HG02763 (cell line): Measurements from ENCODE around the gene WAPL.

ENCODE experiments used
- ATAC-seq: cut with Tn5 transposase; IDR thresholded peaks from one replicate; pipeline ENCODE4 v1.9.1; 2021; ENCODE audit warnings: mild to moderate bottlenecking, moderate library complexity; ENCODE audit not compliant: unreplicated experiment

The WAPL gene

DNA sequence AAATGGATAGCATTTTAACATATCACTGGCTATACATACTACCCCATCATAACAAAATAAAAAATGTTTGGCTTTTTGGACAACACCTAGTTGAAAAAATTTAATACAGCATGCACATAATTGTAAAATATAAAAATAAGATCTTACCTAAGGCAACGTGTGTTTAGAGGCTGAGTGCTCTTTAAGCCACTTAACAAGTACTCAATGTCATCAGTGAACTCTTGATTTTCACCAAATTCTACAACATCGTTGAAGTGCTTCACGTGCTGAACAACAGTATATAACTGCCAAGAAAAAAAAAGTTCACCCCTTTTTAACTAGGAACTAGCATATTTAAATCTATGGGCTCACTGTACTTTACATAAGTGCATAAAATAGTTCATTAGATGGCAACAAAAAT is 49.5 kb downstream of the WAPL start:
- no peak for ATAC-seq

DNA sequence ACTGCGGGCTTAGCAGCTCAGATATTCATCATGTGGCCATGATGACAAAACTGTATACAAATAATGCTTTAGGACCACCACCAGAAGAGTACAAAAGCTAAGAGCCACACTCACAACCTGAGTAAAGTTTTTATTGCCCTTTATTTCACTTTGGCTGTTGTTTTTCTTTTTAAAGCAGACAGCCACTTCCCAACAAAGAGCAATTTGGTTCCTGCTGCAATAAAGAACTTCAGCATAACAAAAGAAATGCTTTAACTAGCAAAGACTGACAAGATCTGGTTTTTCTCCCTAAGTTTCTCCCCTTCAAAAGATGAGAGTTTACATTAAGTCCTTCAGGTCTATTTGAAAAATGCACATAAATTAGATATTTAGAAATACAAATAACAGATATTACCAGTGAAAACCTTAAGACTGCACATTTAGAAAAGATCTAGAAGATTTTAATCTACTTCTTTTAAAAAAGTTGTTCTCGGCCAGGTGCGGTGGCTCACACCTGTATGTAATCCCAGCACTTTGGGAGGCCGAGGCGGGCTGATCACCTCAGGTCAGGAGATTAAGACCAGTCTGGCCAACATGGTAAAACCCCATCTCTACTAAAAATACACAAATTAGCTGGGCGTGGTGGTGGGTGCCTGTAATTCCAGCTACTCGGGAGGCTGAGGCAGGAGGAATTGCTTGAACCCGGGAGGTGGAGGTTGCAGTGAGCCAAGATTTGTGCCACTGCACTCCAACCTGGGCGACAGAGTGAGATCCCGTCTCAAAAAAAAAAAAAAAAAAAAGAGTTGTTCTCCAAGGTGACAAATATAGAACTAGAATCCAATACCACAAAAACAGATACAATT is 59.4 kb downstream of the WAPL start:
- ATAC-seq: no peak

- ATAC-seq: no peak
Observed at GRCh38 chr10:86451604-86451960, 70.0 kb downstream of the WAPL start.

DNA sequence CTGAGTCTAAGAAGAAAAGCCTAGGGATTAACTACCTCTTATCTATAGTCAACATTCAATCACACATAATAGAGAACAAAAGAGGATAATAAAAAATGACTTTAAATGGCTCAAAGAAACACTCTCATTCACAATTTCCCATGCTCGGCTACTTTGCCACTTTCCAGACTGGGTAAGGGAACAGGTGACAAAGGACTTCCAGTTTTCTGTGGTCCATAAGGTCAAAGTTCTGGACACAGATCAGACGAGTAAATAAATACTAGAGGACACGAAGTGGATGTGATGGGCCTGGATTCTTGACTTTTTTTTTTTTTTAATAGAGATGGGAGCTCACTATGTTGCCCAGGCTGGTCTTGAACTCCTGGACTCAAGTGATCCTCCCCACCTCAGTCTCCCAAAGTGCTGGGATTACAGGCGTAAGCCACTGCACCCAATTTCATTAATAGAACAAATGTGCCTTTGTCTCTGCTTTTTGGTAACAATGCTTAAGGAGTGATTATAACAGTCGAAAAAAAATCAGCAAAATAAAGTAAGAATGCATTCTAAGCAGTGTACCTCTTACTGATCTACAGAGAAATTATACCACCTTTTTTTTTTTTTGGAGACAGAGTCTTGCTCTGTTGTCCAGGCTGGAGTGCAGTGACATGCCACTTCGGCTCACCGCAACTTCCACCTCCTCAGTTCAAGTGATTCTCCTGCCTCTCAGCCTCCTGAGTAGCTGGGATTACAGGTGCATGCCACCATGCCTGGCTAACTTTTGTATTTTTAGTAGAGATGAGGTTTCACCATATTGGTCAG is 70.6 kb downstream of the WAPL start:
- ATAC-seq: no peak

DNA sequence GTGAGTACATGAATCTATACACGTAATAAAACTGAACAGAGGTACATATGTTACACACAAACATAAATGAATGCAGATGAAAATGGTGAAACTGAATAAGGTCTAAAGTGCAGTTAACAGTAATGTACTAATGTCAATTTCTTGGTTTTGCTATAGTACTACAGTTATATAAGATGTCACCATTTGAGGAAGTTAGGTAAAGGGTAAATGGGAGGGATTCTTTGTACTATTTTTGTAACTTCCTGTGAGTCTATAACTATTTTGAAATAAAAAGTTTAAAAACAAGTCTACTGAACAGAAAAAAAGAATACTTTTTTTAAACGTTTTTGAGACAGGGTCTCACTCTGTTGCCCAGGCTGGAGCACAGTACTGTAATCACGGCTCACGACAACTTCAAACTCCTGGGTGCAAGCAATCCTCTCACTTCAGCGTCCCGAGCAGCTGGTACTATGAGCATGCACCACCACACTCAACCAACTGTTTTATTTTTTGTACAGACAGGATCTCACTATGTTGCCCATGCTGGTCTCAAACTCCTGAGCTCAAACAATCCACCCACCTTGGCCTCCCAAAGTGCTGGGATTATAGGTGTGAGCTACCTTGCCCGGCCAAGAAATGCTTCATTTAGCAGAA is 71.5 kb downstream of the WAPL start:
- no peak for ATAC-seq

DNA sequence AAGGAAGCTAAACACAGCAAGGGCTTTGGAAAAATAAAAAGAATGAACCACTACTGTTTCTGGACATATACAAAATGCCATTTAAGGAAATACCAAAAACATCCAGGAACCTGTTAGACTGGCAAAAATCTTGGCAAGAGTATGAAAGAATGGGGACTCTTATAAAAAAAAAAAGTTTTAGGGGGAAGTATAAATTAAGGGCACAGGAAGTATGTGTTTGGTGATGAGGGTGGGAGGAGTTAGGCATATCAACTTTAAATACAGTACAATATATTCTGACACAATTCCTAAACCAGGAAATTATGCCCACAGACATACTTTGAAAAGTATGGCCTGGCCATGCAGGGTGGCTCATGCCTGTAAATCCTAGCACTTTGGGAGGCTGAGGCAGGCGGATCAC is 74.2 kb downstream of the WAPL start:
- ATAC-seq: no peak

- ATAC-seq: no peak
Observed at GRCh38 chr10:86446987-86447386, 74.6 kb downstream of the WAPL start.

GRCh38 chr10:86446440-86446839 is 75.2 kb downstream of the WAPL start:
- ATAC-seq: no peak

- no peak for ATAC-seq
Observed at GRCh38 chr10:86443936-86444335, 77.7 kb downstream of the WAPL start.

DNA sequence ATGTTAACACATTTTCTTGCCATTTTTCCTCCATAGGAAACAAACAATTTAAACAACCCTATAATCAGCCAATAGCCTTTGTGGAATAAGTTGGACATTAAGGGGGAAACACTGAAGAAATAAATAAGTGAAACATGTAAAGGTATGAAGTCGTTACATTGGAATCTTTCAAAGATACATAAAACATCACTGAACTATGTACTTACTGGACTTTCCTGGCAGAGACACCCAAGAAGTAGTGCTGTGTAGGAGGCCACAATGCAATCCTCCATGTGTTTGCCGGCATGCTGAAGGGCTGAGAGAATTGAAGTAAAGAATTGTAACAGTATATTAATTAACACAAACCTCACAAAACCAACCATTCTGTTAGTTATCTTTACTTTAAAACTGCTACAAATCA is 78.5 kb downstream of the WAPL start:
- ATAC-seq: no peak

DNA sequence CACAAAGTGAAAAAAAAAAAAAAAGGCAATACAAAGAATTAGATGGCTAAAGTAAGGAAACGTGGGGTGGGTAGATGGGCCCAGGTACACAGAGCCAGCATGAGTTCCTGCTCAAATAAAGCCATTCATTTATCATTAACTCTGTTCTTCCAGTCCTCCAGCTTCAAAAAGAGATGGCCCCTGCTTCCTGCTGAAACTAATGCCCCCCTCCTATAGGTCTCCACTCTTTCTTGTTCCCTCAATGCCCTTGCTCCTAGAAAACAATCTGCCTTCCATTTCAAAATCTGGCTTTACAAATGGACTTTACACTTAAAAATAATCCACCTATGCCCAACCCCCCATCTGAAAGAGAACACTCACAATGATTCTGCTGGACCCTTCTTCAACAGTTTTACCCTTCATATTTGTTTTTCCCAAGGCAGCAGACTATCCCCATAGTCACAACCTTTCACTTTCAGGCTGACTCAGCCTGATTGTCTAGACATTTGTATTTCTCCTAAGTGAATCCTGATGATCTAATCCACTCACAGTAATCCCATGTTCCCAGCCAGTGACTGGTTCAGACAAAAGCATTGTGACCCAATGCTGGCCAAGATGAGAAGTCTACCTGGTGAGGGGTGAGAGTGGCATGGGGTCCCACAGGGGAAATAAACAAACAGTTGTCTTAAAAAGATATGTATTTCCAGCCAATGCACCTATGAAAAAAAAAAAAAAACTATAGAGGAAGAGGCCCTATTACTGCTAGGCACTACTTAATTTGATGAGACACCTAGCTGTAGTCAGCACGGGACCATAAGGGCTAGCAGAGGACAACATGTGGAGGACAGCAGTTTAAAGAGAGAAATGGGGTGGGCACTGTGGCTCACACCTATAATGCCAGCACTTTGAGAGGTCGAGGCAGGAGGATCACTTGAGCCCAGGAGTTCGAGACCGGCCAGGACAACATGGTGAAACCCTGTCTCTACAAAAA is 80.4 kb downstream of the WAPL start:
- ATAC-seq: no peak

GRCh38 chr10:86439544-86439943 is 82.0 kb downstream of the WAPL start:
- no peak for ATAC-seq

GRCh38 chr10:86438091-86438749 is 83.4 kb downstream of the WAPL start:
- no peak for ATAC-seq

GRCh38 chr10:86437447-86437846 is 84.1 kb downstream of the WAPL start:
- no peak for ATAC-seq

DNA sequence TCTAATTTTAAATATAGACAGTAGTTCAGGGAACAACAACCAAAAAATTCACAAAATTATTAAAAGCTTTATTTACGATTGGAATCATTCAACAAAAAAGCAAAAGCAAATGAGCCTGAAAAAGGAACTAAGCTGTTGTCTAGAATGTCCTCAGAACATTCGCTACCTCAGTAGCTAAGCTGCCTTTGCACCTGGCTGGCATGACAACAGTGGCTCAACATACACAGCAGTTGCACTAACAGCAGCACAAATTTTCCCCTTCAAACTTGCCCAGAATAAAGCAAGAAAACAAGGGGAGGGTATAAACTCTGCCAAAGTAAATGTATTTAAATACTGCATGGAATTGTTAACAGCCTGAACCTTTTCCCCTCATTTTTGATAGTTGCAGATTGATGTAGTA is 84.6 kb downstream of the WAPL start:
- no peak for ATAC-seq

DNA sequence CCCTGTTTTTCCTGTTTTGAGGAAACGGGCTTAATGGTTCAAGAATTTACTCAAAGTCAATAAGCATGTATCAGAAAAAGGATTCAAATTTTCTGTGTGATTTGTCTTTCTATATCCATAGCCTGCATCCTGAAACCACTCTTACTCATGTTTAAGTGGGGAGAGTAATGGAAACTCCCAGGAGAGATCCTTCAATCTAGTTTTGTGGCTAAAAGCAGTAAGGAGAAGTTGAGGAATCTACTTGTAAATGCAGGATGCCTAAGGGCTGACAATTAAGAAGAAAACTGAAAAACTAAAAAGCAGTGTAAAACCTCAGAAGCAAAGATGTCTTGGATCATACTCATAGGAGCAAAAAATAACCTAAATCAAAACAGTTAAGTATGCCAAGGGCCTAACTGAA is 86.9 kb downstream of the WAPL start:
- no peak for ATAC-seq

DNA sequence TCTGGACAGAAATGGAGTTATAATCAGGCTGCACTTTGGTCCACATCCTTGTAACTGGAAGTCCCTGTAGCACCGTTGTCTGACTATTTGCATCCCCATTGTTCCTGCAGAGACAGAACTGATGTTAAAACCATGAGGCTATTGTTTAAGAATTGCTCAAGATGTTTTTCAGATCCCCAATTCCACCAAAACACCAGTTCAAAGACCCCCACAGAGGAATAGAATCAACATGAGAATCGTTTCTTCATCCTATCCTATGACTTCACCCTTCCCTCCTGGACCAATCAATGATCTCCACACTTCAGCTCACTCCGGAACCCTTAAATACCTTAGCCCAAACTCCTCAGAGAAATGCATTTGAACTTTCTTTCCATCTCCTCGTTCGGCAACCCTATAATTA is 97.9 kb downstream of the WAPL start:
- no peak for ATAC-seq

DNA sequence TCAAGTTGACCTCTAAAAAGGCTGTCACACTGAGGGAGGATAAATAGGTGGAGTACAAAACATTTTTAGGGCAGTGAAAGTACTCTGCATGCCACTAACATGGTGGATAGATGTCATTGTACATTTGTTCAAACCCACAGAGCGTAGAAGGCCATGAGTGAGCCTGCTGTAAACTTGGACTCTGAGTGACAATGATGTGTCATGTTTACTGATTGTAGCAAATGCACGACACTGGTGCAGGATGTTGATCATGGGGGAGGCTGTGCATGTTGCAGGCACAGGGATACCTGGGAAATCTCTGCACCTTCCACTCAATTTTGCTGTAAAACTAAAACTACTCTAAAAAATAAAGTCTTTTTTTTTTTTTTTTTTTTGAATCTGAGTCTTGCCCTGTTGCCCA is 102.5 kb downstream of the WAPL start:
- ATAC-seq: no peak

DNA sequence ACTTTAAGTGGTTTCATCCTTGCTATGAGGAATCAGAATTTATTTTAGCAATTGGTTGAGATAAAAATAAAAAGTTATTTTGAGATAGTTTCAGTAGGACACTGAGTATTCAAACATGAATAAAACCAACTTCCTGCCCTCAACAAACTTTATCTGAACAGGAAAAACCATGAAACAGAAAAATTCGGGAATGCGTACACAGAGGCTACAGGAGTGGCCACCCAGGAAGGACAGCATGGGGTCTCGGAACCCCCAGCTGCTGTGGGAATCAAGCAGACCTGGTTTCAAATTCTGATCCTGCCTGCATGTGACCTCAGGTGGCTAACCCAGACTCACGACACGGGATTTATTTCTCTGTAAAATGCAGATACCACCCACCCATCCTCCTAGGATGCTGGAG is 106.0 kb downstream of the WAPL start:
- ATAC-seq: no peak

- ATAC-seq: no peak
Observed at GRCh38 chr10:86415116-86415515, 106.5 kb downstream of the WAPL start.
